GM19240 (cell line): ENCODE results near the gene TUBA3D.
"Not testable (repeated sequence)": the region's sequence is repeated elsewhere in the genome, so short reads cannot be mapped to it uniquely, and the experiment has no call there.

Experiments used
- DNase-seq: peaks from one replicate; pipeline ENCODE4 v3.0.0; 2011; ENCODE audit warnings: low spot score; ENCODE audit not compliant: insufficient read length

Gene TUBA3D

GRCh38 chr2:131514408-131515166, 38.7 kb downstream of the TUBA3D start:
- not testable (repeated sequence) for DNase-seq

GRCh38 chr2:131515235-131515634, 39.3 kb downstream of the TUBA3D start:
- DNase-seq, result not testable (repeated sequence)

- DNase-seq, result no peak
These were observed 40.1 kb downstream of the TUBA3D start for GRCh38 chr2:131516011-131516410.

GRCh38 chr2:131516621-131517020, 40.7 kb downstream of the TUBA3D start:
- DNase-seq, result not testable (repeated sequence)

GRCh38 chr2:131517106-131517831, 41.4 kb downstream of the TUBA3D start:
- no peak for DNase-seq

- DNase-seq, result not testable (repeated sequence)
These were observed 41.9 kb downstream of the TUBA3D start for GRCh38 chr2:131517856-131518255.

GRCh38 chr2:131518531-131518930, 42.6 kb downstream of the TUBA3D start:
- not testable (repeated sequence) for DNase-seq

- no peak for DNase-seq
These were observed 43.5 kb downstream of the TUBA3D start for GRCh38 chr2:131519466-131519865.

GRCh38 chr2:131519871-131520470, 44.1 kb downstream of the TUBA3D start:
- not testable (repeated sequence) for DNase-seq

- no peak for DNase-seq
These were observed 44.6 kb downstream of the TUBA3D start for GRCh38 chr2:131520526-131520925.

- not testable (repeated sequence) for DNase-seq
These were observed 45.6 kb downstream of the TUBA3D start for GRCh38 chr2:131521524-131521923.

GRCh38 chr2:131521961-131522781, 46.3 kb downstream of the TUBA3D start:
- DNase-seq, result no peak

- not testable (repeated sequence) for DNase-seq
These were observed 49.3 kb downstream of the TUBA3D start for GRCh38 chr2:131525256-131525655.

- not testable (repeated sequence) for DNase-seq
These were observed 51.4 kb downstream of the TUBA3D start, which contains the start of gene CCDC74A for GRCh38 chr2:131527131-131528001. Gene CCDC74A (plus strand): TSS chr2:131527888. CDS start chr2:131527971, 83 bp downstream.

GRCh38 chr2:131528981-131529863, 53.3 kb downstream of the TUBA3D start:
- DNase-seq, result not testable (repeated sequence)

GRCh38 chr2:131529864-131530445, 54.0 kb downstream of the TUBA3D start:
- not testable (repeated sequence) for DNase-seq

GRCh38 chr2:131530626-131531344, 54.9 kb downstream of the TUBA3D start:
- DNase-seq, result not testable (repeated sequence)

- DNase-seq, result not testable (repeated sequence)
These were observed 55.7 kb downstream of the TUBA3D start for GRCh38 chr2:131531547-131532185.
